NCI-H2227 (cell line): Measurements from ENCODE around the gene PACS2.
"Not testable (repeated sequence)": the region's sequence is repeated elsewhere in the genome, so short reads cannot be mapped to it uniquely, and the experiment has no call there.

Experiments
- DNase-seq: peaks from one replicate; lab custom pipeline; 2025; ENCODE audit not compliant: unreplicated experiment; lab: John Stamatoyannopoulos, UW

Gene PACS2

GRCh38 chr14:105313381-105314286, 914 bp upstream of the PACS2 start:
- no peak for DNase-seq

DNA sequence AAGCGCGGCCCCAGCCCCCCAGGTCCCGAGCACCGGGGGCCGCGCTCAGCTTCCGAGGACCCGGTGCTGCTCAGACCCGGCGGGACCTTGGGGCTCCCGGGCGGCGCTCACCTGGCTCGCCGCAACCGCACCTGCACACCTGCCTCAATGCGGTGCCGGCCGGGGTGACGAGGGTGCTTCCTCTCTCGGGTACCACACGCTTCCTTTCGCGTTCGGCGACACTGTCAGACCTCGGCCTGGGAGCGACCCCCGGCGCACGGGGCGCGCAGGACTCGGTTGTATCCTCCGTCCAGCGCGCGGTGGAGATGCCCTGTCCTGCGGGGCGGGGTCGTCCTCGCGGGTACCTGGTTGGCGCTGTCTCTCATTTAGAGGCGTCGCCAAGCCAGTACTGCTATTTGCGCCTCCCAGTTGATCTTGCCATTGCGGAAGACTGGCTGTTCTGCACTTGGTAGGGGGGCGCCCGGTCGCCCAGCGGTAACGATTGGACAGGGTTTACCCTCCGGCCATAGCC, 718 bp downstream of the PACS2 start:
- DNase-seq = peak; percentile 68

DNA sequence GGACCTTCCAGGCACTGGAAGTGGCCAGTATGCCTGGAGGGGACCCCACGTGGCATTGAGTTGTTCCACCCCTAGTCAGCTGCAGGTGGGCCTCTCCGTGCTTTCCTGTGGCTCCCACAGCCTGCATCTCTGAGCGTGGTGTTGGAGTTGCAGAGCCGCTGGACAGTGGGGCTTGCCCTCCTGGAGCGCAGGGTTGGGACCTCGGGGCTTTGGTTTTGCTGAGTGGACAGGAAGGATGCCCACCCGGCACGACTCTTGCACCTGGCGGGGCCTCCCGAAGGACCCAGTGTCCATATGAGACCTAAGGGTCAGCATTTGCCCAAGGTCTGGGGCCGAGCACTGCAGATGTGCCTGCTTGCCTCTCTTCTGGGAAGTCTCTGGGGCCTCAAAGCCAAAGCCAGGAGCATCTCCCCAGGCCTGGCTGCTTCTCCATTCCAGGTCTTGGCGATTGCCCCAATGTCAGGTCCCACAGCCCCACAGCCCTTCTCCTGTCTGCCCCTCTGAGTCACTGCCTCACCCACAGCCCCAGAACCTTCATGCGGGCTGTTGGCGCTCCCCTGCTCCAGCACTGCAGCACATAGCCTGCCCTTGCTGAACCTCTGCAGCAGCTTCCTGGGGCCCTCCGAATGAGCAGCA, 1.5 kb downstream of the PACS2 start:
- DNase-seq = no peak

DNA sequence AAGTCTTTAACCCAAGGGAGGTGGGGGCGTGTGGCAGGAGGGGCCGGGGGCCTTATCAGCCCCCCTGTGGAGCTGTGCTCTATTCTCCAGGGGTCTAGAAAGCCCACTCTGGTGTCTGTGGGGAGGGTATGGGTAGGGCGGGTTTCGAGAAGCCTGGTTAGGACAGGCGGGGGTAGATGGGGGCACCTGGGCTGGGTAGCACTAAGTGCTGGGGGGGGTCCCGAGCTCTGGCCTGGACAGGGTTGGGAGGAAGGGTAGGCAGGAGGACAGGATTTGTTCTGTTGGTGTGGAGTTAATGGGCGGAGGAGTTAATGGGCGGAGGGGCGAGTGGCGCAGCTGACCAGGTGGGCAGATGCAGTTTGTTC, 2.0 kb downstream of the PACS2 start:
- DNase-seq = no peak

- DNase-seq = no peak
These were observed 2.5 kb downstream of the PACS2 start for GRCh38 chr14:105316968-105317510.

DNA sequence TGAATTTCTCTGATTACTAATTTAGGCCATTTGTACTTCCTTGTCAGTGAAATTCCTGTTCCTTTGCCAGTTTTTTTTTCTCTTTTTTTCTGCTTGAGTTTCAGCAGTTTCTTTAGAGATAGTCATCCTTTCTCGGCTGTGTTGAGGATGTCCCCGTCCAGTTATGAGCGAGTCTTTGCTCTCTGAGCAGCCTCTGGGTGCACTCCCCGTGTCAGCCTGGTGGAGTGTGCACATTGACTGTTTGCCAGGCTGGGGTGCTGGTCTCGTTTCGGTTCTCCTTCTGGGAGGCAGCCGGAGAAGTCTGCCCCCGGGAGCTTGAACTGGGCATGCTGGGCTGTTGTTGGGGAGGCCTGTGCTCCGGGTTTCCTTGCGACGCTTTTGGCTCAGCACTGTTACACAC, 3.0 kb downstream of the PACS2 start:
- DNase-seq = no peak

DNA sequence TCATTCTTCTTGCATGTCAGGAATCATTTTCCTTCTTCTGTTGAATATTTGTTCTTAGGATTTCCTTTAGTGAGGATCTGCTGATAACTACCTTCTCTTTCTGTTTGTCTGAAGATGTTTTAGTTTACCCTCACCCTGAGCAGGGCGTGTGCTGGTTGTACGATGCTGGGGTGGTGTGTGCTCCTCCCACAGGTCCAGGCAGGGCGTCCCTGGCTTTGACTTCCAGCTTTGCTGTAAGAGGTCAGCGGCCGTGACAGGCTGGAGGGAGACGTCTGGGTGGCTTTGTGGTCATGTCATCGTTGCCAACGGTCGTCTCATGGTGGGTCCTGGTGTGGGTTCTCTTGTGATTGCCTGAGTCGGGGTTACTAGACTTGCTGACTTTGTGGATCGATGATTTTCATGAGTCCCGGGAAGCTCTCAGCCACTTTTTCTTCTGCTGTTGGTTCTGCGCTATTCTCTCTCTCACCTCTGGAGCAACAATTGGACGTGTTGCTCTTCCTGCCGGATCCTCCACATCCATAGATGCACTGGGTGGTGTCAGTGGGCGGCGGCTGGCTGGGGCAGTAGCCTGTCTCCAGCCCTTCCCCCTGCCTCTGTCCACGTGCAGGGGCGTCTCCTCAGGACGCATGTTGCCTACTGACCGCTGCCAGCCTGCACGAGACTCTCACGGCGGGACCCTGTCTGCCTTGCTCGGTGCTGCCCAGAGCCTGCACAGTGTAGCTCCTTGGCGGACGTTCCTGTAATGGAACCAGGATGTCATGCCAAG, 8.4 kb downstream of the PACS2 start:
- DNase-seq = peak; percentile 27

GRCh38 chr14:105323663-105324062, 9.1 kb downstream of the PACS2 start:
- no peak for DNase-seq

- peak; percentile 55 for DNase-seq
These were observed 9.7 kb downstream of the PACS2 start for GRCh38 chr14:105324080-105324778.

GRCh38 chr14:105324871-105325270, 10.3 kb downstream of the PACS2 start:
- no peak for DNase-seq

DNA sequence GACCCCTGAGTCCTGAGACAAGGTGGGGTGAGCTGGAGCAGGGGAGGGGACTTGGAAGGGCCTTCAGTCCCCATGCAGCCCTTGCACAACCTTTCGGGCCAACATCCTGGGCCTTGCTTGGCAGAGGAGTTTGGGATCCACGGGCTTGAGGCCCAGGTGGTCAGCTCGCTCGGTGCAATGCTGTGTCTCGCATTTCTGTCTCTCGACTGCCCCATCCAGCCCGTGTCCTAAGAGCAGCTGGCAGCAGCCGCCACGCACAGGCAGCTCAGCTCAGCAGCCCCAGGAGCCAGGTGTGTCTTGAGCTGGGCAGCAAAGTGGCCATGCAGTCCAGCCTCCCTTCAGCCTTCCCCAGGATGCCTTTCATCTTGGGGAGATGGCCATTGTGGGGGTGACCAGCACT, 10.8 kb downstream of the PACS2 start:
- no peak for DNase-seq

DNA sequence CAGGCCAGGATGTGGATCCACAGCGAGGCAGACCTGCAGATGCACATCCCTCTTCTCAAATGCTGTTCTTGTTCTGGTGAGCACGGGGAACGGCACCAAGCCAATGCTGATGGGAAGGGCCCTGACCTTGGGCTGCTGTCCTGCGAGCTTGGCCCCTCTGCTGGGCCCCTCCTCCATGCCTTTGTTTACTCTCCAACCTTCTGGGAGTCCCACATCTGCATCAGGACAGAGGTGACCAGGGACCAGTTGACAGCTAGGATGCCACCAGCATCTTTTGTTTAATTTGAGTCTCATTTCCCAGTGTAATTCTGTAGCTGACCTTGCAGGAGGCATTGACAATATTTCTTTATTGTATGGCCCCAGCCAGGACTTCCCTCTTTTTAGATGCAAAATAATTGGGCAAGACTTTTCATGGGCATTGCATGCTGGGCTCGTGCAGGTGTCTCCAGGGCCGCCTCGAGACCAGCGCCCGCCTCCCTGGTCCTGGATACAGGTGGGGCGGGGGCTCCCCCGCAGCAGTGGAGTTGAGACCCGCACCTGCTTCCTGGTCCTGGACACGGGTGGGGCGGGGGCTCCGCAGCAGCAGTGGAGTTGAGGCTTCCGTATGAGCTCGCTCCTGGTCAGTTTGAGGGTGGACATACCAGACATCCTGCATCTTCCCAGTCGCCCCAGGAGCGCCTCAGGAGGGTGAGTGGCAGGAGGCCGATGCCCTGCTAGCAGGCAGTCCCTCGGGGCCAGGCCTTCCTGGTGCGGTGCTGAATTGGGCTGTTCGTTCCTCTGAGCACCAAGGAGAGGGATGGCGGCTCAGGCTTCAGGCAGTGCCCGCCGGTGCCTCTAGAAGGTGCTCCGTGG, 11.4 kb downstream of the PACS2 start:
- no peak for DNase-seq

GRCh38 chr14:105326568-105326867, 12.0 kb downstream of the PACS2 start:
- DNase-seq = no peak

GRCh38 chr14:105326891-105327694, 12.5 kb downstream of the PACS2 start:
- DNase-seq = peak; percentile 34

- not testable (repeated sequence) for DNase-seq
These were observed 13.1 kb downstream of the PACS2 start for GRCh38 chr14:105327695-105328045.

DNA sequence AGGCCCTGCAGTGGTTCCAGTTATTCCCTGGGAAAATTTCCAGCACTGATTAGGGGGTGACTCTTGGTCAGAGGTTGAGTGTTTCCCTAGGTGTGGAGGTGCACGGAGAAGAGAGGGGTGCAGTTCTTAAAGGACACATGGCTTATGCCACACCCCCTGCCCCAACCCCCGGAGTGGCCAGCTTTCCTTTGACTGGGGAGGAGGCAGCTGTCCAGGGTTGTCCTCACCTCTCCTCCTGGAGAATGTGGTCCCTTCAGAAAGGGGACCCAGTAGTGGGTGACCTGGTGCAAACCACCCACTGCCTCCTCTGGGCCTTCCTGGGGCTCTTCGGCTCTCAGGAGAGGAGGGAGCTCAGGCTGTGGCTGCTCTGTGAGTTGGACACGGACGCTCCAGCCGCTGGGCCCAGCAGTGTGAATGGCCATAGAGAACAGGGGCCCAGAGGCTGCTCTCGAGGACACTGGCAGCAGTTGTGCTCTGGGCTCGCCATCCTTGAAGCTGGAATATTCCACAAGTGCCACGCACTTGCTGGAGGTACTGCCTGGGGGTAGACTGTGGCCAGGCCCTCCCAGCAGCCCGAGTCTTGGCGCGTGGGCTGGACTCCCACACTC, 13.6 kb downstream of the PACS2 start:
- DNase-seq = no peak

DNA sequence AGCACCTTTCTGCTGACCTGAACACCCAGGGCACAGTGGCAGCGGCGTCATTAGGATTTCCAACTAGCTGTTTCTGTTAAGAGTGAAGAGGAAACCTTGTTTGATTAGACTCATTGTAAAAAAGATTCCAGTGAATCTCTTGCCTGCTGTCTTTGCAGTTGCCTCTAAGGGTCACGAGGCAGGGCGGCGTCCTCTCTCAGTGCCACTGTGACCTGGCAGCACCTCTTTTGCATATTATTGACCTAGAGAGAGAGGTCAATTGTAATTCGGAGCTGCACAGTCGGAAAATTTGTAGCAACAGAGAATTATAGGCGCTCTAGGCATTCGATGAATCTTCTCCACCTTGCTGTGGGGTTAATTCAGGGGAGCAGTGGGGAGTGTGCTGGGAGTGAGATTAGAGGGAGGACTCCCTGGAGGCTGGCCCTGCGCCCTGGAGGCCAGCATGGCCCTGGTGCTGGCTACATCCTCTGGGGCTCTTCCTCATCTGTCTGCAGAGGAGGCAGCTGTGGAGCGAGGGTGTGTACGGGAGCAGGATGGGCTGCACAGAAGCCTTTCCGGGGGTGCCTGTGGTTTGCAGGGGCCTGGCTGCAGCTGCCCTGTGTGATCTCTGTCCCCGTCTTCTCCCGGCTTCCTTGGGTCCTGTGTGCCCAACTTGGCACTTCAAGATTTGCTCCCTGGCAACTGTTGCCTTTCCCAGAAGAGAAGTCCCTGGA, 14.3 kb downstream of the PACS2 start:
- no peak for DNase-seq
